ENCODE data around the gene TSBP1.
"Not testable (repeated sequence)": the region's sequence is repeated elsewhere in the genome, so short reads cannot be mapped to it uniquely, and the experiment has no call there.

The TSBP1 gene

DNA sequence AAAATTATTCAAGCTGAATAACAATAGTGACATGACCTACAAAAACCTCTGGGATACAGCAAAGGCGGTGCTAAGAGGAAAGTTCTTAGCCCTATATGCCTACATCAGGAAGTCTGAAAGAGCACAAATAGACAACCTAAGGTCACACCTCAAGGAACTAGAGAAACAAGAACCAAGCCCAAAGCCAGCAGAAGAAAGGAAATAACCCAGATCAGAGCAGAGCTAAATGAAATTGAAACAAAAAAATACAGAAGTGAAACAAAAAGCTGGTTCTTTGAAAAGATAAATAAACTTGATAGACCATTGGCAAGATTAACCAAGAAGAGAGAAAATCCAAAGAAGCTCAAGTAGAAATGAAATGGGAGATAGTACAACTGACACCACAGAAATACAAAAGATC is 100.3 kb downstream of the TSBP1 start:
- H3K79me2 ChIP-seq (ENCODE audit: insufficient read depth, low read length) = no peaks in the 10 kb centered on the region
- H3K9ac ChIP-seq (ENCODE audit: low read depth, low read length) = no peak overlapping the region
- H3K4me3 ChIP-seq (ENCODE audit: low read depth in 1 of 2, low read length in 2 of 2) = no peak overlapping the region
- H3K4me2 ChIP-seq (ENCODE audit: insufficient read depth, low read length) = no peak overlapping the region
- ATAC-seq (ENCODE audit: insufficient read depth, low read depth) (no peak), DNase-seq (no peak)
- TF ChIP-seq, protein P1, sequence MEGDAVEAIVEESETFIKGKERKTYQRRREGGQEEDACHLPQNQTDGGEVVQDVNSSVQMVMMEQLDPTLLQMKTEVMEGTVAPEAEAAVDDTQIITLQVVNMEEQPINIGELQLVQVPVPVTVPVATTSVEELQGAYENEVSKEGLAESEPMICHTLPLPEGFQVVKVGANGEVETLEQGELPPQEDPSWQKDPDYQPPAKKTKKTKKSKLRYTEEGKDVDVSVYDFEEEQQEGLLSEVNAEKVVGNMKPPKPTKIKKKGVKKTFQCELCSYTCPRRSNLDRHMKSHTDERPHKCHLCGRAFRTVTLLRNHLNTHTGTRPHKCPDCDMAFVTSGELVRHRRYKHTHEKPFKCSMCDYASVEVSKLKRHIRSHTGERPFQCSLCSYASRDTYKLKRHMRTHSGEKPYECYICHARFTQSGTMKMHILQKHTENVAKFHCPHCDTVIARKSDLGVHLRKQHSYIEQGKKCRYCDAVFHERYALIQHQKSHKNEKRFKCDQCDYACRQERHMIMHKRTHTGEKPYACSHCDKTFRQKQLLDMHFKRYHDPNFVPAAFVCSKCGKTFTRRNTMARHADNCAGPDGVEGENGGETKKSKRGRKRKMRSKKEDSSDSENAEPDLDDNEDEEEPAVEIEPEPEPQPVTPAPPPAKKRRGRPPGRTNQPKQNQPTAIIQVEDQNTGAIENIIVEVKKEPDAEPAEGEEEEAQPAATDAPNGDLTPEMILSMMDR (IDR thresholded peaks at IDR 0.05; ENCODE audit: borderline replicate concordance, extremely low read depth, low read length, poor library complexity, severe bottlenecking) = no peak
- TF ChIP-seq EZH2 (IDR thresholded peaks at IDR 0.05; ENCODE audit: borderline replicate concordance, low read depth, low read length, severe bottlenecking) = no peak
- no peak overlapping the region for H2AFZ ChIP-seq (ENCODE audit: low read depth, low read length)
- H3K9me3 ChIP-seq (ENCODE audit: insufficient read depth, low read length, severe bottlenecking) = no peaks in the 10 kb centered on the region
- peaks cover 2% of the 10 kb centered on the region for H3K27me3 ChIP-seq (ENCODE audit: insufficient read depth, low read length, poor library complexity)
- H3K36me3 ChIP-seq (ENCODE audit: insufficient read depth, low read length) = no peaks in the 10 kb centered on the region
- no peaks in the 10 kb centered on the region for H3K4me1 ChIP-seq (ENCODE audit: insufficient read depth, low read length)
- H3K27ac ChIP-seq (ENCODE audit: low read length) = no peak overlapping the region
- H4K20me1 ChIP-seq (ENCODE audit: insufficient read depth, low read length) = no peaks in the 10 kb centered on the region

DNA sequence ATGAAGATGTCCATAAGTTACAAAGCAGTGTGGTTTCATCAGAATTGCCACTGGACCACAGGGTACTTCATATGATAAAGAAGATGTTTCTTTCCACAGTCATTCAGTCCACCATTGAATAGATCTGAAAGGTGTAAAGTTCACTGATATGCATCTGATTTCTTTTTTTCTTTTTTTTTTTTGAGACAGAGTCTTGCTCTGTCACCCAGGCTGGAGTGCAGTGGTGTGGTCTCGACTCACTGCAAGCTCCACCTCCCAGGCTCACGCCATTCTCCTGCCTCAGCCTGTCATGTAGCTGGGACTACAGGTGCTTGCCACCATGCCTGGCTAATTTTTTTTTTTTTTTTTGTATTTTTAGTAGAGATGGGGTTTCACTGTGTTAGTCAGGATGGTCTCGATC is 103.2 kb downstream of the TSBP1 start:
- not testable (repeated sequence) for H3K4me2 ChIP-seq (ENCODE audit: insufficient read depth, low read length); H3K36me3 ChIP-seq (ENCODE audit: insufficient read depth, low read length); H2AFZ ChIP-seq (ENCODE audit: low read depth, low read length); H3K9ac ChIP-seq (ENCODE audit: low read depth, low read length); H3K79me2 ChIP-seq (ENCODE audit: insufficient read depth, low read length); H3K4me3 ChIP-seq (ENCODE audit: low read depth in 1 of 2, low read length in 2 of 2); ATAC-seq (ENCODE audit: insufficient read depth, low read depth); H4K20me1 ChIP-seq (ENCODE audit: insufficient read depth, low read length); H3K9me3 ChIP-seq (ENCODE audit: insufficient read depth, low read length, severe bottlenecking); H3K27me3 ChIP-seq (ENCODE audit: insufficient read depth, low read length, poor library complexity); DNase-seq; H3K4me1 ChIP-seq (ENCODE audit: insufficient read depth, low read length); H3K27ac ChIP-seq (ENCODE audit: low read length)

DNA sequence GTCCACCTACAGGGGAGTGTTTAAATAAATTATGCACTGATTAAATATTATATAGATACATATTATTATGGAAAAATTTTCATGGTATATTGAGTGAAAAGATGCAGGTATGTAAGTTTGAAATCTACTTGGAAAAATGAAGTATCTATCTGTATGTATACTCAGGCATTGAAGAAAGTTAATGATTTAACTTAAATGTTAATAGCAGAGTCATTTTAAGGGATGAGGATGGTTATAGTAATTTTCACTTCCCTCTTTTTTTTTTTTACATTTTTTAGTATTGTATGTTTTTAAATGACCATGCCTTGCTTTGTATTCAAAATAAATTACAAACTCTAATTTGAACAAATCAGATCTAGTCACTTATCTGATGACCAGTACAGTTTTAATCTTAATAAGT is 104.7 kb downstream of the TSBP1 start:
- H3K9ac ChIP-seq (ENCODE audit: low read depth, low read length) = no peak overlapping the region
- H3K36me3 ChIP-seq (ENCODE audit: insufficient read depth, low read length) = no peaks in the 10 kb centered on the region
- H3K4me1 ChIP-seq (ENCODE audit: insufficient read depth, low read length) = no peaks in the 10 kb centered on the region
- TF ChIP-seq, protein P1 (IDR thresholded peaks at IDR 0.05; ENCODE audit: borderline replicate concordance, extremely low read depth, low read length, poor library complexity, severe bottlenecking) = no peak
- TF ChIP-seq EZH2 (IDR thresholded peaks at IDR 0.05; ENCODE audit: borderline replicate concordance, low read depth, low read length, severe bottlenecking) = no peak
- H3K27ac ChIP-seq (ENCODE audit: low read length) = no peak overlapping the region
- no peaks in the 10 kb centered on the region for H3K9me3 ChIP-seq (ENCODE audit: insufficient read depth, low read length, severe bottlenecking)
- no peaks in the 10 kb centered on the region for H3K27me3 ChIP-seq (ENCODE audit: insufficient read depth, low read length, poor library complexity)
- no peak for ATAC-seq (ENCODE audit: insufficient read depth, low read depth)
- H3K79me2 ChIP-seq (ENCODE audit: insufficient read depth, low read length) = no peaks in the 10 kb centered on the region
- H4K20me1 ChIP-seq (ENCODE audit: insufficient read depth, low read length) = no peaks in the 10 kb centered on the region
- no peak overlapping the region for H3K4me3 ChIP-seq (ENCODE audit: low read depth in 1 of 2, low read length in 2 of 2)
- no peak overlapping the region for H2AFZ ChIP-seq (ENCODE audit: low read depth, low read length)
- DNase-seq = no peak
- no peak overlapping the region for H3K4me2 ChIP-seq (ENCODE audit: insufficient read depth, low read length)

DNA sequence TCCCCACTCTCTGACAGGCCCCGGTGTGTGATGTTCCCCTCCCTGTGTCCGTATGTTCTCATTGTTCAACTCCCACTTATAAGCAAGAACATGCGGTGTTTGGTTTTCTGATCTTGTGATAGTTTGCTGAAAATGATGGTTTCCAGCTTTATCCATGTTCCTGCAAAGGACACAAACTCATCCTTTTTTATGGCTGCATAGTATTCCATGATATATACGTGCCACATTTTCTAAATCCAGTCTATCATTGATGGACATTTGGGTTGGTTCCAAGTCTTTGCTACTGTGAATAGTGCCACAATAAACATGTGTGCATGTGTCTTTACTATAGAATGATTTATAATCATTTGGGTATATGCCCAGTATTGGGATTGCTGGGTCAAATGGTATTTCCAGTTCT is 114.4 kb downstream of the TSBP1 start:
- not testable (repeated sequence) for H3K9me3 ChIP-seq (ENCODE audit: insufficient read depth, low read length, severe bottlenecking); H3K4me3 ChIP-seq (ENCODE audit: low read depth in 1 of 2, low read length in 2 of 2); H3K27ac ChIP-seq (ENCODE audit: low read length); H2AFZ ChIP-seq (ENCODE audit: low read depth, low read length); H3K9ac ChIP-seq (ENCODE audit: low read depth, low read length); H3K79me2 ChIP-seq (ENCODE audit: insufficient read depth, low read length); H3K4me1 ChIP-seq (ENCODE audit: insufficient read depth, low read length); H4K20me1 ChIP-seq (ENCODE audit: insufficient read depth, low read length); DNase-seq; ATAC-seq (ENCODE audit: insufficient read depth, low read depth); H3K36me3 ChIP-seq (ENCODE audit: insufficient read depth, low read length); H3K4me2 ChIP-seq (ENCODE audit: insufficient read depth, low read length)
- peaks cover 11% of the 10 kb centered on the region for H3K27me3 ChIP-seq (ENCODE audit: insufficient read depth, low read length, poor library complexity)
